Measurements from ENCODE around the gene HADHB. TPM values are rescaled to one million over a fixed set of nuclear protein-coding genes. Genes with fewer than 3 reads are reported as not detected.

HADHB gene
- total and polyA plus RNA-seq, 2 donors (not counting 1 experiment from before 2014, with no cell fraction given): 130 to 151 TPM

GRCh38 chr2:26283606-26284005, 38.9 kb downstream of the HADHB start:
- no peak for DNase-seq (ENCODE audit: low read depth in 2 of 2)
- Histone ChIP-seq H3K4me1 (ENCODE audit: control insufficient read depth, extremely low read depth, insufficient read depth, low read length) (no peaks in the 10 kb centered on the region), H3K79me2 (ENCODE audit: control insufficient read depth, insufficient read depth, low read length) (no peaks in the 10 kb centered on the region), H3K27me3 (ENCODE audit: control insufficient read depth, insufficient read depth, low read length) (no peaks in the 10 kb centered on the region), H3K4me3 (replicated peaks in 1 of 4; ENCODE audit: control extremely low read depth in 1 of 4, insufficient read depth in 1 of 4, low read depth in 3 of 4, low read length in 4 of 4) (no peak overlapping the region), H3K36me3 (ENCODE audit: control insufficient read depth, insufficient read depth, low read length) (peaks cover 4% of the 10 kb centered on the region), H4K20me1 (ENCODE audit: control insufficient read depth, extremely low read depth, insufficient read depth, low read length) (no peaks in the 10 kb centered on the region), H2AFZ (ENCODE audit: low read length) (no peak overlapping the region), H3K27ac (ENCODE audit: insufficient read depth, low read length) (no peak overlapping the region), H3K4me2 (ENCODE audit: extremely low read depth, insufficient read depth, low read length) (no peak overlapping the region), H3K9me3 (ENCODE audit: control insufficient read depth, insufficient read depth, low read depth, low read length) (no peaks in the 10 kb centered on the region), H3K9ac (ENCODE audit: insufficient read depth, low read length) (no peak overlapping the region)
- TF ChIP-seq EZH2 (IDR thresholded peaks at IDR 0.05; ENCODE audit: low read length, missing control alignments) (no peak), CTCF (conservative IDR thresholded peaks at IDR 0.05 in 1 of 2, IDR thresholded peaks at IDR 0.05 in 1 of 2; ENCODE audit: low read depth in 1 of 2, low read length in 2 of 2) (no peak)

DNA sequence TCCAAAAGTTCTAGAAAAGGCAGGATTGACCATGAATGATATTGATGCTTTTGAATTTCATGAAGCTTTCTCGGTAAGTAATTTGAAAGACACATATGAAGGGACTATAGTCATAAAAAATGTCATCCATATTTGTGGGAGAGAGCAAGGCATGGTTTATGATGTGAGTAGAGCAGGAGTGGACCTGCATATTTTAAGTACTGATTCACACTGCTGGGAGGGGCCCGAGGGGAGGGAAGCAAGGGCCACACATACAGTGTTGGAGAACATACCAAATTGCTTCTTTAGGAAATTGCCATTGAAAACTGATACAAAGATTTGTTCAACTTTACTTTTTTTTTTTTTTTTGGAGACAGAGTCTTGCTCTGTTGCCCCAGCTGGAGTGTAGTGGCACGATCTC, 39.4 kb downstream of the HADHB start:
- H3K4me3 ChIP-seq (replicated peaks in 1 of 4; ENCODE audit: control extremely low read depth in 1 of 4, insufficient read depth in 1 of 4, low read depth in 3 of 4, low read length in 4 of 4): no peak overlapping the region
- no peaks in the 10 kb centered on the region for H3K79me2 ChIP-seq (ENCODE audit: control insufficient read depth, insufficient read depth, low read length)
- no peaks in the 10 kb centered on the region for H4K20me1 ChIP-seq (ENCODE audit: control insufficient read depth, extremely low read depth, insufficient read depth, low read length)
- no peaks in the 10 kb centered on the region for H3K4me1 ChIP-seq (ENCODE audit: control insufficient read depth, extremely low read depth, insufficient read depth, low read length)
- no peaks in the 10 kb centered on the region for H3K27me3 ChIP-seq (ENCODE audit: control insufficient read depth, insufficient read depth, low read length)
- peaks cover 3% of the 10 kb centered on the region for H3K36me3 ChIP-seq (ENCODE audit: control insufficient read depth, insufficient read depth, low read length)
- DNase-seq (ENCODE audit: low read depth in 2 of 2): peak; percentile 31 to 70
- no peaks in the 10 kb centered on the region for H3K9me3 ChIP-seq (ENCODE audit: control insufficient read depth, insufficient read depth, low read depth, low read length)
- H3K9ac ChIP-seq (ENCODE audit: insufficient read depth, low read length): no peak overlapping the region
- H3K27ac ChIP-seq (ENCODE audit: insufficient read depth, low read length): no peak overlapping the region
- H3K4me2 ChIP-seq (ENCODE audit: extremely low read depth, insufficient read depth, low read length): no peak overlapping the region
- no peak for TF ChIP-seq EZH2 (IDR thresholded peaks at IDR 0.05; ENCODE audit: low read length, missing control alignments)
- TF ChIP-seq CTCF (conservative IDR thresholded peaks at IDR 0.05 in 1 of 2, IDR thresholded peaks at IDR 0.05 in 1 of 2; ENCODE audit: low read depth in 1 of 2, low read length in 2 of 2): no peak
- no peak overlapping the region for H2AFZ ChIP-seq (ENCODE audit: low read length)

- Histone ChIP-seq H3K36me3 (ENCODE audit: control insufficient read depth, insufficient read depth, low read length) (peaks cover 3% of the 10 kb centered on the region), H3K4me3 (replicated peaks in 1 of 4; ENCODE audit: control extremely low read depth in 1 of 4, insufficient read depth in 1 of 4, low read depth in 3 of 4, low read length in 4 of 4) (no peak overlapping the region), H4K20me1 (ENCODE audit: control insufficient read depth, extremely low read depth, insufficient read depth, low read length) (no peaks in the 10 kb centered on the region), H3K27me3 (ENCODE audit: control insufficient read depth, insufficient read depth, low read length) (no peaks in the 10 kb centered on the region), H3K9ac (ENCODE audit: insufficient read depth, low read length) (no peak overlapping the region), H2AFZ (ENCODE audit: low read length) (no peak overlapping the region), H3K79me2 (ENCODE audit: control insufficient read depth, insufficient read depth, low read length) (no peaks in the 10 kb centered on the region), H3K4me1 (ENCODE audit: control insufficient read depth, extremely low read depth, insufficient read depth, low read length) (no peaks in the 10 kb centered on the region), H3K9me3 (ENCODE audit: control insufficient read depth, insufficient read depth, low read depth, low read length) (no peaks in the 10 kb centered on the region), H3K27ac (ENCODE audit: insufficient read depth, low read length) (no peak overlapping the region), H3K4me2 (ENCODE audit: extremely low read depth, insufficient read depth, low read length) (no peak overlapping the region)
- no peak for TF ChIP-seq EZH2 (IDR thresholded peaks at IDR 0.05; ENCODE audit: low read length, missing control alignments)
- TF ChIP-seq CTCF (conservative IDR thresholded peaks at IDR 0.05 in 1 of 2, IDR thresholded peaks at IDR 0.05 in 1 of 2; ENCODE audit: low read depth in 1 of 2, low read length in 2 of 2): no peak
- DNase-seq (ENCODE audit: low read depth in 2 of 2): no peak
Observed at GRCh38 chr2:26285931-26286330, 41.2 kb downstream of the HADHB start.

Measured in fibroblast of lung (primary cell).